Measurements from ENCODE around the gene CMC2. TPM values are rescaled to one million over a fixed set of nuclear protein-coding genes. Genes with fewer than 3 reads are reported as not detected.
A peak's percentile ranks its signal among the peaks of the same experiment; 100 is the strongest.

Gene CMC2
- total RNA-seq, 1 donor from 2014 or later = 4.0 TPM

DNA sequence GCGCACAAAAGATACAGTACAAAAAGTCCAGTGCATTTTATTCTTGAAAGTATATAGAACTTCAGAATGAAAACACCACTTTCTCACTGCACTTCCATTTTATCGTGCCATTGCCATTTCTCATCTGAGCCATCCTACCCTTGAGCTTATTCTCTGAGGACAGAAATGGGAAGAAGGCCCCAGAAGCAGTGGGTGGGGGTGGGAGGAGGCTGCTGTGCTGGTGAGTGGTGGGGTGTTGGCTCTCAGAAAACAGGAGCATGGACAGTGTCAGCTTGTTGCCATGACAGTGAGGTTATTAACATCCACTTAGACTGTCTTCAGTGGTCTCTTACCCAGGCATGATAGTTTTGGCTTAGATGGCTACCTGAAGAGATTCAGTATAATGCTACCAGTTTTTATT is 33.4 kb upstream of the CMC2 start:
- intact Hi-C loops (cut with DNase I) = no loop called here
- H3K4me1 ChIP-seq = peaks cover 0 to 9% of the 10 kb centered on the region in 2 donors
- H3K36me3 ChIP-seq = peaks cover 38 to 50% of the 10 kb centered on the region in 2 donors
- no peaks in the 10 kb centered on the region for H3K27me3 ChIP-seq
- H3K9me3 ChIP-seq = no peaks in the 10 kb centered on the region
- DNase-seq (ENCODE audit: low spot score in 2 of 2) = no peak
- H3K4me3 ChIP-seq = no peak overlapping the region
- H3K27ac ChIP-seq = no peak overlapping the region
- TF ChIP-seq CTCF (IDR thresholded peaks at IDR 0.05) = no peak

- TF ChIP-seq CTCF (IDR thresholded peaks at IDR 0.05) = no peak
- Histone ChIP-seq H3K4me3 (peak overlapping the region; percentile 90 to 93), H3K9me3 (no peaks in the 10 kb centered on the region), H3K36me3 (peaks cover 6 to 18% of the 10 kb centered on the region in 2 donors), H3K27me3 (no peaks in the 10 kb centered on the region), H3K4me1 (peaks cover 0 to 9% of the 10 kb centered on the region in 2 donors), H3K27ac (no peak overlapping the region)
- intact Hi-C loops (cut with DNase I) = loop anchor here (5.0 kb wide), 1 partner anchor 700 kb away; no protein-coding TSS in a partner anchor
- DNase-seq (ENCODE audit: low spot score in 2 of 2) = no peak
Measured at GRCh38 chr16:81036751-81037350, 30.2 kb upstream of the CMC2 start.

DNA sequence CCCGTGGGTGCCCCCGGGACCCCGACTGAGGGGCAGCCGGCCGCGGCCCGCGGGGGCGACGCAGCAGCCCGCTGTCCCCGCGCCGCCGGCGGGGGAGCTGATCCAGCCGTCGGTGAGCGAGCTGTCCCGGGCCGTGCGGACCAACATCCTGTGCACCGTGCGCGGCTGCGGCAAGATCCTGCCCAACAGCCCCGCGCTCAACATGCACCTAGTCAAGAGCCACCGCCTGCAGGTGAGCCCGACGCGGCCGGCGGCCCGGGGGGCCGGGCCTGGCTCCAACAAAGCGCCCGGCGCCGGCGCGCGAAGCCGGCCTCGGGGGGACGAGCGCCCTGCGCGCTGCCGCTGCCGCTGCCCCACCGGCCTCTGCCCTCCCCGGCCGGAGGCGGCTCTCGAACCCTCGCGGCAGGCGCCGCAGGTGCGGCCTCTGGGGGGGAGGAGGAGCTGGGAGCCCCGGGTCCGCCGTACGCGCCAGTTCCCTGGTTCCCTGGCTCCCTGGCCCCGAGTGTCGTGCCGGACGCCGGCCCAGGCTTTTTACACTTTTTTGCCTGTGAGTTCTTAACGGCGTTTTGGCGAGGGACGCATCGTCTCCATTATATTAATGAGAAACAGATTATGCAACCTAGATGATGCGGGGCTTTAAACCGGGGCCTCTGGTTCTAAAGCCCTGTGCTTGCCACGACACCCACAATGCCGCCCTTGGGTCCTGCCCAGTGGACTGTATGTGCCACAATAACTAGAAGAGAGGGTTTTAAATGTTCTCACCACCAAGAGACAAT is 29.5 kb upstream of the CMC2 start:
- H3K9me3 ChIP-seq = no peaks in the 10 kb centered on the region
- H3K4me3 ChIP-seq = peak overlapping the region; percentile 90 to 93
- DNase-seq (ENCODE audit: low spot score in 2 of 2) = peak in 1 of 2 donors; percentile 69
- intact Hi-C loops (cut with DNase I) = loop anchor here (1.0 to 5.0 kb wide), 4 partner anchors 30 to 701 kb away; partner anchors contain the start of genes C16orf46, CMC2 and GCSH
- TF ChIP-seq CTCF (IDR thresholded peaks at IDR 0.05) = no peak
- no peaks in the 10 kb centered on the region for H3K27me3 ChIP-seq
- H3K27ac ChIP-seq = peak overlapping the region in 1 of 2 donors; percentile 52
- H3K36me3 ChIP-seq = peaks cover 0 to 11% of the 10 kb centered on the region in 2 donors
- peaks cover 0 to 9% of the 10 kb centered on the region in 2 donors for H3K4me1 ChIP-seq

- H3K36me3 ChIP-seq = peaks cover 0 to 8% of the 10 kb centered on the region in 2 donors
- H3K27me3 ChIP-seq = no peaks in the 10 kb centered on the region
- H3K9me3 ChIP-seq = no peaks in the 10 kb centered on the region
- intact Hi-C loops (cut with DNase I) = loop anchor here (1.0 to 5.0 kb wide), 4 partner anchors 29 to 702 kb away; partner anchors contain the start of genes C16orf46, CMC2 and GCSH
- H3K4me3 ChIP-seq = peak within 1 kb of the TSS; percentile 90 to 93
- peaks cover 0 to 9% of the 10 kb centered on the region in 2 donors for H3K4me1 ChIP-seq
- peak within 1 kb of the TSS in 1 of 2 donors; percentile 52 for H3K27ac ChIP-seq
- DNase-seq (ENCODE audit: low spot score in 2 of 2) = peak; percentile 25 to 90
- TF ChIP-seq CTCF (IDR thresholded peaks at IDR 0.05) = peak; percentile 90 to 97 (median 90)
Measured at GRCh38 chr16:81035398-81035974, 28.8 kb upstream of the CMC2 start, which contains the start of gene ATMIN. Gene ATMIN (plus strand): TSS chr16:81035842. CDS start chr16:81035871, 29 bp downstream.

- intact Hi-C loops (cut with DNase I) = no loop called here
- Histone ChIP-seq H3K27me3 (no peaks in the 10 kb centered on the region), H3K36me3 (no peaks in the 10 kb centered on the region), H3K27ac (no peak overlapping the region), H3K4me3 (no peak overlapping the region), H3K4me1 (no peaks in the 10 kb centered on the region), H3K9me3 (no peaks in the 10 kb centered on the region)
- TF ChIP-seq CTCF (IDR thresholded peaks at IDR 0.05) = no peak
- no peak for DNase-seq (ENCODE audit: low spot score in 2 of 2)
Measured at GRCh38 chr16:81029930-81030604, 23.4 kb upstream of the CMC2 start.
